Neural progenitor cell (in vitro differentiated cells): Measurements from ENCODE around the gene SF3B6. TPM values are rescaled to one million over a fixed set of nuclear protein-coding genes. Genes with fewer than 3 reads are reported as not detected.

Experiments
- DNase-seq: peaks from one replicate; pipeline ENCODE4 v3.0.0-alpha.2; 2016; ENCODE audit warnings: low spot score
- H2AFZ ChIP-seq: fragments of 200-600 bp; sonication (generic); replicated peaks from 2 replicates; pipeline ENCODE4 v1.6.1; 2016; ENCODE audit warnings: antibody characterized with exemption
- H3F3A ChIP-seq: fragments of 200-600 bp; sonication (generic); 2 replicates; pipeline ENCODE4 v1.6.1; 2016; ENCODE audit warnings: antibody characterized with exemption, low read depth
- H3K27ac ChIP-seq: fragments of 200-600 bp; sonication (generic); 2 replicates; pipeline ENCODE4 v1.5.1; 2016; ENCODE audit warnings: mild to moderate bottlenecking
- H3K27me3 ChIP-seq: fragments of 200-600 bp; sonication (generic); 2 replicates; pipeline ENCODE4 v1.6.1; 2016; ENCODE audit warnings: mild to moderate bottlenecking, moderate library complexity
- H3K36me3 ChIP-seq: fragments of 200-600 bp; sonication (generic); 2 replicates; pipeline ENCODE4 v1.5.1; 2016
- H3K4me1 ChIP-seq: fragments of 200-600 bp; sonication (generic); 2 replicates; pipeline ENCODE4 v1.6.1; 2016; ENCODE audit warnings: mixed run types
- H3K4me2 ChIP-seq: fragments of 200-600 bp; sonication (generic); 2 replicates; pipeline ENCODE4 v1.6.1; 2016
- H3K4me3 ChIP-seq: fragments of 200-600 bp; sonication (generic); 2 replicates; pipeline ENCODE4 v1.5.1; 2016
- H3K79me2 ChIP-seq: fragments of 200-600 bp; sonication (generic); 2 replicates; pipeline ENCODE4 v1.6.1; 2016; ENCODE audit warnings: low read depth
- H3K9ac ChIP-seq: fragments of 200-600 bp; sonication (generic); 2 replicates; pipeline ENCODE4 v1.6.1; 2016
- H3K9me3 ChIP-seq: fragments of 200-600 bp; sonication (generic); 2 replicates; pipeline ENCODE4 v1.5.1; 2016; ENCODE audit warnings: low read depth
- H4K20me1 ChIP-seq: fragments of 200-600 bp; sonication (generic); 2 replicates; pipeline ENCODE4 v1.6.1; 2016; ENCODE audit warnings: low read depth
- H3K27ac Mint-ChIP-seq: 3 replicates; pipeline ENCODE4 v1.8.0; 2021; ENCODE audit warnings: mixed read lengths
- H3K27me3 Mint-ChIP-seq: 2 replicates; pipeline ENCODE4 v1.8.0; 2022; ENCODE audit warnings: low read depth, mild to moderate bottlenecking, inconsistent platforms, moderate library complexity, mixed read lengths; ENCODE audit not compliant: insufficient read depth
- H3K36me3 Mint-ChIP-seq: 3 replicates; pipeline ENCODE4 v1.8.0; 2021; ENCODE audit warnings: mixed read lengths
- H3K4me1 Mint-ChIP-seq: 3 replicates; pipeline ENCODE4 v1.8.0; 2021; ENCODE audit warnings: mixed read lengths
- H3K4me3 Mint-ChIP-seq: 3 replicates; pipeline ENCODE4 v1.8.0; 2021; ENCODE audit warnings: mild to moderate bottlenecking, moderate library complexity, mixed read lengths
- H3K9me3 Mint-ChIP-seq: 3 replicates; pipeline ENCODE4 v1.8.0; 2020; ENCODE audit warnings: mixed read lengths
- CTCF ChIP-seq: fragments of 200-600 bp; sonication (generic); IDR thresholded peaks from 2 replicates; pipeline ENCODE4 v1.5.1; 2017; ENCODE audit warnings: antibody characterized with exemption, mild to moderate bottlenecking
- EZH2 ChIP-seq: fragments of 200-600 bp; sonication (generic); IDR thresholded peaks from 2 replicates; pipeline ENCODE4 v1.6.1; 2017; ENCODE audit warnings: antibody characterized with exemption, mild to moderate bottlenecking, moderate library complexity
- EZH2phosphoT487 ChIP-seq: fragments of 200-600 bp; sonication (generic); IDR thresholded peaks from 2 replicates; pipeline ENCODE4 v1.6.1; 2017; ENCODE audit warnings: antibody characterized with exemption
- small RNA-seq: library from RNA; depleted of rRNA; stranded (forward); fragments of <200 nt; gene quantifications from one replicate; pipeline ENCODE3, GENCODE V24; 2015
- total RNA-seq: library from RNA; depleted of rRNA; stranded (reverse); fragments of >200 nt; gene quantifications from 2 replicates; pipeline ENCODE4 v1.2.3, GENCODE V29; 2015; ENCODE audit warnings: low replicate concordance

SF3B6 gene
- total RNA-seq, 1 donor from 2014 or later: 329 TPM

GRCh38 chr2:24019729-24020128 is 56.4 kb downstream of the SF3B6 start:
- Histone ChIP-seq H3K4me1 (no peaks in the 10 kb centered on the region), H3K9me3 (no peaks in the 10 kb centered on the region), H3K4me3 (no peak overlapping the region), H3K9ac (no peak overlapping the region), H3F3A (no peaks in the 10 kb centered on the region), H3K27me3 (no peaks in the 10 kb centered on the region), H4K20me1 (no peaks in the 10 kb centered on the region), H3K4me2 (no peak overlapping the region), H2AFZ (no peak overlapping the region), H3K27ac (no peak overlapping the region), H3K36me3 (no peaks in the 10 kb centered on the region), H3K79me2 (no peaks in the 10 kb centered on the region)
- TF ChIP-seq EZH2phosphoT487: no peak
- no peak for TF ChIP-seq EZH2
- no peak for TF ChIP-seq CTCF
- Mint-ChIP-seq H3K4me3 (no peak overlapping the region), H3K36me3 (peaks cover 11% of the 10 kb centered on the region), H3K27ac (no peak overlapping the region), H3K27me3 (peaks cover 4% of the 10 kb centered on the region), H3K9me3 (no peaks in the 10 kb centered on the region), H3K4me1 (peaks cover 7% of the 10 kb centered on the region)
- no peak for DNase-seq

GRCh38 chr2:24018241-24018640 is 57.9 kb downstream of the SF3B6 start:
- Mint-ChIP-seq H3K36me3 (peaks cover 6% of the 10 kb centered on the region), H3K4me3 (no peak overlapping the region), H3K9me3 (no peaks in the 10 kb centered on the region), H3K27ac (no peak overlapping the region), H3K27me3 (peaks cover 4% of the 10 kb centered on the region), H3K4me1 (peaks cover 7% of the 10 kb centered on the region)
- H3K9ac ChIP-seq: peak overlapping the region; percentile 13
- no peak overlapping the region for H3K4me2 ChIP-seq
- H3K27ac ChIP-seq: no peak overlapping the region
- TF ChIP-seq CTCF (no peak), EZH2phosphoT487 (no peak), EZH2 (no peak)
- H3K79me2 ChIP-seq: no peaks in the 10 kb centered on the region
- H3K9me3 ChIP-seq: no peaks in the 10 kb centered on the region
- H3K36me3 ChIP-seq: no peaks in the 10 kb centered on the region
- H3K27me3 ChIP-seq: no peaks in the 10 kb centered on the region
- no peak for DNase-seq
- H4K20me1 ChIP-seq: no peaks in the 10 kb centered on the region
- H3K4me3 ChIP-seq: no peak overlapping the region
- no peak overlapping the region for H2AFZ ChIP-seq
- no peaks in the 10 kb centered on the region for H3F3A ChIP-seq
- no peaks in the 10 kb centered on the region for H3K4me1 ChIP-seq

GRCh38 chr2:24017711-24018110 is 58.4 kb downstream of the SF3B6 start:
- Histone ChIP-seq H3K9ac (peak overlapping the region; percentile 13), H3K79me2 (no peaks in the 10 kb centered on the region), H3F3A (no peaks in the 10 kb centered on the region), H4K20me1 (no peaks in the 10 kb centered on the region), H3K27me3 (no peaks in the 10 kb centered on the region), H3K9me3 (no peaks in the 10 kb centered on the region), H3K36me3 (no peaks in the 10 kb centered on the region), H3K27ac (no peak overlapping the region), H3K4me1 (no peaks in the 10 kb centered on the region), H2AFZ (no peak overlapping the region), H3K4me3 (no peak overlapping the region), H3K4me2 (no peak overlapping the region)
- Mint-ChIP-seq H3K27me3 (peaks cover 4% of the 10 kb centered on the region), H3K27ac (no peak overlapping the region), H3K4me1 (peaks cover 7% of the 10 kb centered on the region), H3K4me3 (no peak overlapping the region), H3K9me3 (no peaks in the 10 kb centered on the region), H3K36me3 (peaks cover 1% of the 10 kb centered on the region)
- TF ChIP-seq EZH2phosphoT487 (no peak), EZH2 (no peak), CTCF (no peak)
- DNase-seq: no peak

Small RNA genes lying within 50 kb of the gene (small RNA-seq; reads per million reads assigned to genes)
- gene RNU6-370P: not detected

Other genes starting within 250 kb of the SF3B6 start
- gene ATAD2B, start 149.2 kb downstream of the SF3B6 start, total RNA-seq: 22.4 and 38.7 TPM in 2 replicates
- 18.3 and 24.1 TPM in 2 replicates for gene UBXN2A, start 135.9 kb downstream of the SF3B6 start, total RNA-seq
- gene MFSD2B, start 66.2 kb downstream of the SF3B6 start, total RNA-seq: 0.40 TPM in 1 of 2 replicates, not detected in the other
- 21.6 and 25.9 TPM in 2 replicates for gene WDCP, start 28.9 kb downstream of the SF3B6 start, total RNA-seq
- 46.0 and 58.6 TPM in 2 replicates for gene FKBP1B, start 26.6 kb downstream of the SF3B6 start, total RNA-seq
- 25.8 and 36.5 TPM in 2 replicates for gene TP53I3, start 8.5 kb upstream of the SF3B6 start, total RNA-seq
- gene PFN4, start 47.0 kb upstream of the SF3B6 start, total RNA-seq: 0.21 and 0.43 TPM in 2 replicates
- 27.1 and 31.2 TPM in 2 replicates for gene FAM228B, start 47.1 kb upstream of the SF3B6 start, total RNA-seq
- gene FAM228A, start 98.7 kb upstream of the SF3B6 start, total RNA-seq: 0.34 TPM in 1 of 2 replicates, not detected in the other